ENCODE results near the gene BBC3.
"Not testable (repeated sequence)": the region's sequence is repeated elsewhere in the genome, so short reads cannot be mapped to it uniquely, and the experiment has no call there.

Gene BBC3

GRCh38 chr19:47230921-47231214 is at the start of gene BBC3:
BBC3 (minus strand) TSS chr19:47231199; CDS start chr19:47228431, 2,768 bp downstream.
- no peak for DNase-seq (ENCODE audit: low read depth in 1 of 2, low spot score in 1 of 2)

- peak; percentile 7 to 36 for DNase-seq (ENCODE audit: low read depth in 1 of 2, low spot score in 1 of 2)
Measured at GRCh38 chr19:47280183-47280797, 49.3 kb upstream of the BBC3 start.

- not testable (repeated sequence) for DNase-seq (ENCODE audit: low read depth in 1 of 2, low spot score in 1 of 2)
Measured at GRCh38 chr19:47276513-47276912, 45.5 kb upstream of the BBC3 start.

- DNase-seq (ENCODE audit: low read depth in 1 of 2, low spot score in 1 of 2): no peak
Measured at GRCh38 chr19:47275791-47276461, 44.9 kb upstream of the BBC3 start.

GRCh38 chr19:47274891-47275761 is 44.1 kb upstream of the BBC3 start:
- no peak for DNase-seq (ENCODE audit: low read depth in 1 of 2, low spot score in 1 of 2)

GRCh38 chr19:47274071-47274890 is 43.3 kb upstream of the BBC3 start, which contains the start of gene INAFM1:
INAFM1 (plus strand) TSS chr19:47274885; CDS start chr19:47274920, 35 bp downstream.
- DNase-seq (ENCODE audit: low read depth in 1 of 2, low spot score in 1 of 2): peak; percentile 99 to 100

GRCh38 chr19:47273313-47274070 is 42.5 kb upstream of the BBC3 start:
- peak; percentile 76 to 84 for DNase-seq (ENCODE audit: low read depth in 1 of 2, low spot score in 1 of 2)

GRCh38 chr19:47272448-47273312 is 41.7 kb upstream of the BBC3 start:
- peak in 1 of 2 donors; percentile 39 for DNase-seq (ENCODE audit: low read depth in 1 of 2, low spot score in 1 of 2)

- no peak for DNase-seq (ENCODE audit: low read depth in 1 of 2, low spot score in 1 of 2)
Measured at GRCh38 chr19:47271949-47272348, 41.0 kb upstream of the BBC3 start.

- no peak for DNase-seq (ENCODE audit: low read depth in 1 of 2, low spot score in 1 of 2)
Measured at GRCh38 chr19:47270408-47270807, 39.4 kb upstream of the BBC3 start.

GRCh38 chr19:47269596-47269995 is 38.6 kb upstream of the BBC3 start:
- DNase-seq (ENCODE audit: low read depth in 1 of 2, low spot score in 1 of 2): no peak

- no peak for DNase-seq (ENCODE audit: low read depth in 1 of 2, low spot score in 1 of 2)
Measured at GRCh38 chr19:47268028-47268427, 37.0 kb upstream of the BBC3 start.

GRCh38 chr19:47267350-47267759 is 36.4 kb upstream of the BBC3 start:
- DNase-seq (ENCODE audit: low read depth in 1 of 2, low spot score in 1 of 2): no peak

- DNase-seq (ENCODE audit: low read depth in 1 of 2, low spot score in 1 of 2): no peak
Measured at GRCh38 chr19:47266401-47266941, 35.5 kb upstream of the BBC3 start.

- DNase-seq (ENCODE audit: low read depth in 1 of 2, low spot score in 1 of 2): no peak
Measured at GRCh38 chr19:47264629-47265028, 33.6 kb upstream of the BBC3 start.

- DNase-seq (ENCODE audit: low read depth in 1 of 2, low spot score in 1 of 2): not testable (repeated sequence)
Measured at GRCh38 chr19:47261946-47262793, 31.2 kb upstream of the BBC3 start.

- no peak for DNase-seq (ENCODE audit: low read depth in 1 of 2, low spot score in 1 of 2)
Measured at GRCh38 chr19:47260476-47260875, 29.5 kb upstream of the BBC3 start.

- DNase-seq (ENCODE audit: low read depth in 1 of 2, low spot score in 1 of 2): no peak
Measured at GRCh38 chr19:47258895-47259555, 28.0 kb upstream of the BBC3 start.

Data from activated CD4-positive, alpha-beta T cell treated with anti-CD3 and anti-CD28 coated beads, Interleukin-2, amount 50 U/mL, for 24 hours (primary cell).